ENCODE data around the gene DENND1A.
"Not testable (repeated sequence)": the region's sequence is repeated elsewhere in the genome, so short reads cannot be mapped to it uniquely, and the experiment has no call there.

Gene DENND1A

GRCh38 chr9:123335193-123335985, 594.5 kb downstream of the DENND1A start:
- no peaks in the 10 kb centered on the region for H3K36me3 ChIP-seq (ENCODE audit: control insufficient read depth, insufficient read depth, low read length)
- no peak overlapping the region for H3K4me3 ChIP-seq (ENCODE audit: extremely low read depth, insufficient read depth, low read length, poor library complexity, severe bottlenecking)
- 34 to 46% methylated on average over 5 to 9 of the region's 9 CpGs for WGBS, 2 experiments (ENCODE audit: insufficient coverage in 2 of 2)
- no peaks in the 10 kb centered on the region for H3K9me3 ChIP-seq (ENCODE audit: control insufficient read depth, low read length)
- H3K4me1 ChIP-seq (ENCODE audit: control insufficient read depth, insufficient read depth, low read length, poor library complexity, severe bottlenecking): peaks cover 22% of the 10 kb centered on the region
- peak overlapping the region; percentile 75 for H3K27ac ChIP-seq (ENCODE audit: low read depth, low read length, severe bottlenecking)

- Histone ChIP-seq H3K36me3 (ENCODE audit: control insufficient read depth, insufficient read depth, low read length) (no peaks in the 10 kb centered on the region), H3K9me3 (ENCODE audit: control insufficient read depth, low read length) (no peaks in the 10 kb centered on the region), H3K27ac (ENCODE audit: low read depth, low read length, severe bottlenecking) (no peak overlapping the region), H3K4me3 (ENCODE audit: extremely low read depth, insufficient read depth, low read length, poor library complexity, severe bottlenecking) (no peak overlapping the region), H3K4me1 (ENCODE audit: control insufficient read depth, insufficient read depth, low read length, poor library complexity, severe bottlenecking) (peaks cover 18% of the 10 kb centered on the region)
- WGBS, 2 experiments (ENCODE audit: insufficient coverage in 2 of 2): 100% methylated on average over 1 to 2 of the region's 3 CpGs
Measured at GRCh38 chr9:123334639-123335038, 595.3 kb downstream of the DENND1A start.

GRCh38 chr9:123333058-123333669, 596.8 kb downstream of the DENND1A start:
- not testable (repeated sequence) for H3K4me3 ChIP-seq (ENCODE audit: extremely low read depth, insufficient read depth, low read length, poor library complexity, severe bottlenecking); H3K27ac ChIP-seq (ENCODE audit: low read depth, low read length, severe bottlenecking); H3K36me3 ChIP-seq (ENCODE audit: control insufficient read depth, insufficient read depth, low read length); H3K9me3 ChIP-seq (ENCODE audit: control insufficient read depth, low read length)
- H3K4me1 ChIP-seq (ENCODE audit: control insufficient read depth, insufficient read depth, low read length, poor library complexity, severe bottlenecking): peaks cover 18% of the 10 kb centered on the region
- 73 to 77% methylated on average over 4 to 5 of the region's 8 CpGs for WGBS, 2 experiments (ENCODE audit: insufficient coverage in 2 of 2)

- Histone ChIP-seq H3K9me3 (ENCODE audit: control insufficient read depth, low read length) (no peaks in the 10 kb centered on the region), H3K4me1 (ENCODE audit: control insufficient read depth, insufficient read depth, low read length, poor library complexity, severe bottlenecking) (peaks cover 15% of the 10 kb centered on the region), H3K36me3 (ENCODE audit: control insufficient read depth, insufficient read depth, low read length) (no peaks in the 10 kb centered on the region), H3K27ac (ENCODE audit: low read depth, low read length, severe bottlenecking) (peak overlapping the region; percentile 43), H3K4me3 (ENCODE audit: extremely low read depth, insufficient read depth, low read length, poor library complexity, severe bottlenecking) (no peak overlapping the region)
- 87 to 90% methylated on average over 11 to 14 of the region's 15 CpGs for WGBS, 2 experiments (ENCODE audit: insufficient coverage in 2 of 2)
Measured at GRCh38 chr9:123331346-123332060, 598.4 kb downstream of the DENND1A start.
